IMR-90 (cell line): ENCODE data around the gene PLXNA1. TPM values are rescaled to one million over a fixed set of nuclear protein-coding genes. Genes with fewer than 3 reads are reported as not detected.

ENCODE experiments used
- ATAC-seq: fragments of 200-7000 bp; cut with Tn5 transposase; 2 replicates; pipeline ENCODE4 v1.9.1; 2020; ENCODE audit warnings: low read depth, mild to moderate bottlenecking, moderate library complexity
- BruUV-seq: library from RNA; stranded (reverse); fragments of 400-500 nt; replicated peaks from 2 replicates; lab custom pipeline; 2021; lab: Mats Ljungman, UMichigan
- CTCF ChIA-PET: fragments of 300-600 bp; formaldehyde crosslinking; extraction: SDS; loops from one replicate; lab custom pipeline; 2021; ENCODE audit warnings: antibody characterized with exemption; lab: Yijun Ruan, JAX
- POLR2A ChIA-PET: fragments of 300-600 bp; sonication (Branson Sonifier 250); formaldehyde crosslinking; loops from one replicate; lab custom pipeline; 2022; ENCODE audit warnings: antibody characterized with exemption; ENCODE audit not compliant: unreplicated experiment; lab: Charles Lee
- DNase-seq: peaks from one replicate; pipeline ENCODE4 v3.0.0; 2013
- H2AFZ ChIP-seq: replicated peaks from 2 replicates; pipeline ENCODE3; 2013; ENCODE audit warnings: low read length, mild to moderate bottlenecking; ENCODE audit not compliant: poor library complexity
- H2AK5ac ChIP-seq: 2 replicates; pipeline ENCODE4 v1.6.1; 2013; ENCODE audit warnings: low read depth, low read length, inconsistent platforms
- H2AK9ac ChIP-seq: replicated peaks from 2 replicates; pipeline ENCODE3; 2013; ENCODE audit warnings: mild to moderate bottlenecking, low read depth, low read length, moderate library complexity; ENCODE audit not compliant: poor library complexity
- H2BK120ac ChIP-seq: 2 replicates; pipeline ENCODE4 v1.6.1; 2013; ENCODE audit warnings: low read depth, low read length, inconsistent platforms
- H2BK15ac ChIP-seq: 3 replicates; pipeline ENCODE4 v1.6.1; 2013; ENCODE audit warnings: low read depth, low read length, inconsistent platforms
- H2BK20ac ChIP-seq: 2 replicates; pipeline ENCODE4 v1.6.1; 2013; ENCODE audit warnings: low read depth, mild to moderate bottlenecking, inconsistent platforms, low read length, moderate library complexity
- H2BK5ac ChIP-seq: 2 replicates; pipeline ENCODE4 v1.6.1; 2013; ENCODE audit warnings: mild to moderate bottlenecking, low read depth, low read length, inconsistent platforms; ENCODE audit not compliant: poor library complexity, severe bottlenecking
- H3K14ac ChIP-seq: replicated peaks from 2 replicates; pipeline ENCODE4 v1.6.1; 2013; ENCODE audit warnings: low read depth, low read length, inconsistent platforms
- H3K18ac ChIP-seq: 2 replicates; pipeline ENCODE4 v1.6.1; 2013; ENCODE audit warnings: low read depth, low read length, control low read depth
- H3K23ac ChIP-seq: 2 replicates; pipeline ENCODE4 v1.6.1; 2013; ENCODE audit warnings: low read depth, low read length, inconsistent platforms
- H3K27ac ChIP-seq: 2 replicates; pipeline ENCODE4 v1.5.1; 2013; ENCODE audit warnings: mild to moderate bottlenecking, control low read depth, low read length; ENCODE audit not compliant: insufficient read depth
- H3K27me3 ChIP-seq: 2 replicates; pipeline ENCODE4 v1.6.1; 2013; ENCODE audit warnings: low read length; ENCODE audit not compliant: control insufficient read depth, insufficient read depth
- H3K36me3 ChIP-seq: 2 replicates; pipeline ENCODE4 v1.6.1; 2013; ENCODE audit warnings: low read length, mixed read lengths; ENCODE audit not compliant: control insufficient read depth, insufficient read depth
- H3K4ac ChIP-seq: 2 replicates; pipeline ENCODE4 v1.6.1; 2013; ENCODE audit warnings: low read depth, low read length, inconsistent platforms
- H3K4me1 ChIP-seq: 2 replicates; pipeline ENCODE4 v1.6.1; 2013; ENCODE audit warnings: low read length, mixed read lengths; ENCODE audit not compliant: control insufficient read depth, insufficient read depth
- H3K4me2 ChIP-seq: 2 replicates; pipeline ENCODE4 v1.6.1; 2013; ENCODE audit warnings: low read depth, mild to moderate bottlenecking, control low read depth, low read length, moderate library complexity
- H3K4me3 ChIP-seq: 2 replicates; pipeline ENCODE4 v1.5.1; 2013; ENCODE audit warnings: low read depth, mild to moderate bottlenecking, control low read depth, low read length, moderate library complexity; ENCODE audit not compliant: insufficient read depth
- H3K56ac ChIP-seq: 2 replicates; pipeline ENCODE4 v1.6.1; 2013; ENCODE audit warnings: low read length, inconsistent platforms; ENCODE audit not compliant: insufficient read depth; ENCODE audit errors: extremely low read depth
- H3K79me1 ChIP-seq, 2 experiments: 2 replicates each; pipeline ENCODE4 v1.6.1; 2013; ENCODE audit warnings: low read length in 2 of 2, inconsistent platforms in 1 of 2, low read depth in 1 of 2
- H3K9ac ChIP-seq: 2 replicates; pipeline ENCODE4 v1.6.1; 2013; ENCODE audit warnings: low read depth, low read length, control low read depth
- H3K9me1 ChIP-seq: 2 replicates; pipeline ENCODE4 v1.6.1; 2013; ENCODE audit warnings: low read length, inconsistent platforms; ENCODE audit not compliant: insufficient read depth
- H3K9me3 ChIP-seq: 2 replicates; pipeline ENCODE4 v1.6.1; 2013; ENCODE audit warnings: low read length; ENCODE audit not compliant: control insufficient read depth, insufficient read depth
- H4K20me1 ChIP-seq: 2 replicates; pipeline ENCODE4 v1.6.1; 2013; ENCODE audit warnings: low read length, inconsistent platforms; ENCODE audit not compliant: insufficient read depth
- H4K5ac ChIP-seq: 2 replicates; pipeline ENCODE4 v1.6.1; 2013; ENCODE audit warnings: mild to moderate bottlenecking, low read depth, low read length, control low read depth
- H4K8ac ChIP-seq, 2 experiments: 2 replicates each; pipeline ENCODE4 v1.6.1; 2013; ENCODE audit warnings: low read depth in 2 of 2, low read length in 2 of 2, control low read depth in 1 of 2, inconsistent platforms in 1 of 2
- H4K91ac ChIP-seq: 2 replicates; pipeline ENCODE4 v1.6.1; 2013; ENCODE audit warnings: low read depth, low read length, inconsistent platforms; ENCODE audit not compliant: insufficient read depth
- BHLHE40 ChIP-seq: fragments of 150-350 bp; IDR thresholded peaks from 2 replicates; pipeline ENCODE4 v1.6.1; 2016; ENCODE audit warnings: mild to moderate bottlenecking, low read depth, low read length
- CEBPB ChIP-seq: IDR thresholded peaks from 2 replicates; pipeline ENCODE4 v1.6.1; 2012; ENCODE audit warnings: low read depth, low read length, improper control_type of control experiment
- CHD1 ChIP-seq: IDR thresholded peaks from 2 replicates; pipeline ENCODE4 v1.6.1; 2012; ENCODE audit warnings: low read depth, low read length, improper control_type of control experiment
- FOS ChIP-seq: fragments of 150-350 bp; IDR thresholded peaks from 2 replicates; pipeline ENCODE4 v1.6.1; 2016; ENCODE audit warnings: low read depth, low read length
- MAFK ChIP-seq: IDR thresholded peaks from 2 replicates; pipeline ENCODE4 v1.6.1; 2012; ENCODE audit warnings: low read depth, low read length, improper control_type of control experiment
- MAZ ChIP-seq: IDR thresholded peaks from 2 replicates; pipeline ENCODE4 v1.6.1; 2012; ENCODE audit warnings: low read depth, mild to moderate bottlenecking, low read length, improper control_type of control experiment, moderate library complexity, borderline replicate concordance
- MXI1 ChIP-seq: IDR thresholded peaks from 2 replicates; pipeline ENCODE4 v1.6.1; 2012; ENCODE audit warnings: low read depth, mild to moderate bottlenecking, low read length, moderate library complexity, borderline replicate concordance
- NFE2L2 ChIP-seq: fragments of 150-350 bp; IDR thresholded peaks from 2 replicates; pipeline ENCODE4 v1.6.1; 2016; ENCODE audit warnings: low read depth, mild to moderate bottlenecking, low read length
- POLR2A ChIP-seq: IDR thresholded peaks from 2 replicates; pipeline ENCODE4 v1.6.1; 2012; ENCODE audit warnings: mild to moderate bottlenecking, low read depth, low read length
- RAD21 ChIP-seq: IDR thresholded peaks from 2 replicates; pipeline ENCODE4 v1.6.1; 2012; ENCODE audit warnings: low read length, improper control_type of control experiment
- RCOR1 ChIP-seq: IDR thresholded peaks from 2 replicates; pipeline ENCODE4 v1.6.1; 2012; ENCODE audit warnings: mild to moderate bottlenecking, low read length, improper control_type of control experiment; ENCODE audit not compliant: insufficient replicate concordance
- RFX5 ChIP-seq: IDR thresholded peaks from 2 replicates; pipeline ENCODE4 v1.8.0; 2012; ENCODE audit warnings: low read depth, mild to moderate bottlenecking, low read length, moderate library complexity
- SMC3 ChIP-seq: fragments of 150-350 bp; IDR thresholded peaks from 2 replicates; pipeline ENCODE4 v1.6.1; 2016; ENCODE audit warnings: low read depth, mild to moderate bottlenecking, antibody characterized with exemption, low read length, moderate library complexity
- WGBS, 2 experiments: methylation state at CpG; one replicate each; pipeline versions ENCODE4 v1.1.5 to v1.1.7; 2013; ENCODE audit warnings: missing lambda C conversion rate in 2 of 2; ENCODE audit not compliant: insufficient read length in 1 of 2; ENCODE audit errors: extremely low coverage in 2 of 2; 5-methylcytosine and 5-hydroxymethylcytosine counted together
- dilution Hi-C: fragments of 300-500 bp; cut with HindIII; formaldehyde crosslinking; loops from one replicate; pipeline ENCODE4 v1.14.3; 2018; ENCODE audit warnings: low sequenced_read_pairs; ENCODE audit not compliant: unreplicated experiment
- in situ Hi-C: fragments of 300-500 bp; cut with MboI; formaldehyde crosslinking; loops from 3 replicates; pipeline ENCODE4 v1.14.3; 2019; ENCODE audit warnings: low sequenced_read_pairs, inconsistent platforms, mixed read lengths
- intact Hi-C: fragments of 100-400 bp; cut with micrococcal nuclease; formaldehyde crosslinking; loops from 2 replicates; pipeline ENCODE4 v1.10.0; 2022
- polyA plus RNA-seq, 3 experiments: library from polyadenylated mRNA; depleted of rRNA; stranded (reverse); fragments of >200 nt; gene quantifications; 2 replicates each; pipeline ENCODE4 v1.2.3, GENCODE V29; 2012; ENCODE audit warnings: low replicate concordance in 1 of 3
- total RNA-seq: library from RNA; depleted of rRNA; stranded (reverse); fragments of >200 nt; gene quantifications from 2 replicates; pipeline ENCODE4 v1.2.3, GENCODE V29; 2012
- TF ChIP-seq, protein P1 (sequence below): fragments of 150-350 bp; IDR thresholded peaks from 2 replicates; pipeline ENCODE4 v1.6.1; 2017; ENCODE audit warnings: mild to moderate bottlenecking, antibody characterized with exemption, low read length, low read depth
- TF ChIP-seq, protein P2 (sequence below): conservative IDR thresholded peaks from 2 replicates; pipeline ENCODE4 v1.5.1; 2012; ENCODE audit warnings: mild to moderate bottlenecking, low read depth, low read length, improper control_type of control experiment
- TF ChIP-seq, protein P3 (sequence below): fragments of 150-350 bp; IDR thresholded peaks from 2 replicates; pipeline ENCODE4 v1.6.1; 2016; ENCODE audit warnings: low read depth, mild to moderate bottlenecking, low read length, moderate library complexity, borderline replicate concordance

The PLXNA1 gene
- total and polyA plus RNA-seq, 2 of the 4 experiments (the other 2 are of a cell fraction): 13.6 to 49.4 TPM

DNA sequence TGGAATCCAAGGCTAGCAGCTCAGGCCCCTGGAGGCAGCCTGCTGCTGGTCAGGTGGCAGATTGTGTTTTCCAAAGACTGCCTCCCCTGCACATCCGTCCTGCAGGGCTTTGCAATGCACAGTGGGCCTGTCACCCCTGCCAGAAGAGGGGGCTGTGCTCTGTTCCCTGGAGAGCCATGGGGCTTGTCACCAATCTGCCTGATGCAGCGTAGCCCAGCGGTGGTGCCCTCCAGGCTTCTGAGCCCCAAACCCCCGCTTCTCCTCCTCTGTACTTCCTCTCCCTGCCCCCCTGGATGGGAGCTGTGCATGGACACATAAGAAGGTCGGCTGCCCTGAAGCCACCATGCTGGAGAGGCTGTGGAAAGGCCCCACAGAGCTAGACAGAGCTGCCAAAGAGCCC is 10.0 kb upstream of the PLXNA1 start:
- H2AFZ ChIP-seq: no peak overlapping the region
- ChIA-PET CTCF (no interaction called here), POLR2A (no interaction called here)
- no peak overlapping the region for H4K8ac ChIP-seq
- no peak overlapping the region for H2BK120ac ChIP-seq
- peaks cover 9% of the 10 kb centered on the region for H3K9me3 ChIP-seq
- no peak overlapping the region for H2AK5ac ChIP-seq
- H2BK20ac ChIP-seq: no peak overlapping the region
- H3K36me3 ChIP-seq: no peaks in the 10 kb centered on the region
- no peaks in the 10 kb centered on the region; the same call in 1 of the 2 replicates for H3K9me1 ChIP-seq
- no peak overlapping the region for H2BK15ac ChIP-seq
- H3K27ac ChIP-seq: no peak overlapping the region
- no peak overlapping the region for H3K14ac ChIP-seq
- intact Hi-C loops: no loop called here
- peaks cover 12% of the 10 kb centered on the region for H3K4me1 ChIP-seq
- H3K4me2 ChIP-seq: no peak overlapping the region
- no peaks in the 10 kb centered on the region for H3K79me1 ChIP-seq
- H3K4me3 ChIP-seq: no peak overlapping the region
- TF ChIP-seq CEBPB (no peak), RAD21 (no peak), NFE2L2 (no peak), MXI1 (no peak), FOS (no peak), BHLHE40 (no peak), CHD1 (no peak), MAFK (no peak), MAZ (no peak), RFX5 (no peak), SMC3 (no peak), POLR2A (no peak), RCOR1 (no peak)
- TF ChIP-seq, protein P1, sequence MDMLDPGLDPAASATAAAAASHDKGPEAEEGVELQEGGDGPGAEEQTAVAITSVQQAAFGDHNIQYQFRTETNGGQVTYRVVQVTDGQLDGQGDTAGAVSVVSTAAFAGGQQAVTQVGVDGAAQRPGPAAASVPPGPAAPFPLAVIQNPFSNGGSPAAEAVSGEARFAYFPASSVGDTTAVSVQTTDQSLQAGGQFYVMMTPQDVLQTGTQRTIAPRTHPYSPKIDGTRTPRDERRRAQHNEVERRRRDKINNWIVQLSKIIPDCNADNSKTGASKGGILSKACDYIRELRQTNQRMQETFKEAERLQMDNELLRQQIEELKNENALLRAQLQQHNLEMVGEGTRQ: no peak
- TF ChIP-seq, protein P2, sequence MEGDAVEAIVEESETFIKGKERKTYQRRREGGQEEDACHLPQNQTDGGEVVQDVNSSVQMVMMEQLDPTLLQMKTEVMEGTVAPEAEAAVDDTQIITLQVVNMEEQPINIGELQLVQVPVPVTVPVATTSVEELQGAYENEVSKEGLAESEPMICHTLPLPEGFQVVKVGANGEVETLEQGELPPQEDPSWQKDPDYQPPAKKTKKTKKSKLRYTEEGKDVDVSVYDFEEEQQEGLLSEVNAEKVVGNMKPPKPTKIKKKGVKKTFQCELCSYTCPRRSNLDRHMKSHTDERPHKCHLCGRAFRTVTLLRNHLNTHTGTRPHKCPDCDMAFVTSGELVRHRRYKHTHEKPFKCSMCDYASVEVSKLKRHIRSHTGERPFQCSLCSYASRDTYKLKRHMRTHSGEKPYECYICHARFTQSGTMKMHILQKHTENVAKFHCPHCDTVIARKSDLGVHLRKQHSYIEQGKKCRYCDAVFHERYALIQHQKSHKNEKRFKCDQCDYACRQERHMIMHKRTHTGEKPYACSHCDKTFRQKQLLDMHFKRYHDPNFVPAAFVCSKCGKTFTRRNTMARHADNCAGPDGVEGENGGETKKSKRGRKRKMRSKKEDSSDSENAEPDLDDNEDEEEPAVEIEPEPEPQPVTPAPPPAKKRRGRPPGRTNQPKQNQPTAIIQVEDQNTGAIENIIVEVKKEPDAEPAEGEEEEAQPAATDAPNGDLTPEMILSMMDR: no peak
- TF ChIP-seq, protein P3, sequence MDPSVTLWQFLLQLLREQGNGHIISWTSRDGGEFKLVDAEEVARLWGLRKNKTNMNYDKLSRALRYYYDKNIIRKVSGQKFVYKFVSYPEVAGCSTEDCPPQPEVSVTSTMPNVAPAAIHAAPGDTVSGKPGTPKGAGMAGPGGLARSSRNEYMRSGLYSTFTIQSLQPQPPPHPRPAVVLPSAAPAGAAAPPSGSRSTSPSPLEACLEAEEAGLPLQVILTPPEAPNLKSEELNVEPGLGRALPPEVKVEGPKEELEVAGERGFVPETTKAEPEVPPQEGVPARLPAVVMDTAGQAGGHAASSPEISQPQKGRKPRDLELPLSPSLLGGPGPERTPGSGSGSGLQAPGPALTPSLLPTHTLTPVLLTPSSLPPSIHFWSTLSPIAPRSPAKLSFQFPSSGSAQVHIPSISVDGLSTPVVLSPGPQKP: no peak
- H3K27me3 ChIP-seq: no peaks in the 10 kb centered on the region; the same call in 1 of the 2 replicates
- H4K5ac ChIP-seq: no peak overlapping the region
- no CpG with 5 or more reads among the region's 5 CpGs for WGBS, 2 experiments
- H2AK9ac ChIP-seq: no peak overlapping the region
- no peak for DNase-seq
- H3K4ac ChIP-seq: no peak overlapping the region
- in situ Hi-C loops: no loop called here
- no peak overlapping the region for H3K9ac ChIP-seq
- H2BK5ac ChIP-seq: no peak overlapping the region
- no peak for ATAC-seq
- no peak overlapping the region for H3K23ac ChIP-seq
- no peak overlapping the region for H3K56ac ChIP-seq
- dilution Hi-C loops: no loop called here
- no peak overlapping the region for H4K91ac ChIP-seq
- H4K20me1 ChIP-seq: no peaks in the 10 kb centered on the region
- no TSS peak for BruUV-seq
- no peak overlapping the region for H3K18ac ChIP-seq
